PC-3 (cell line): Measurements from ENCODE around the gene KCNH1.

Experiments
- EZH2 ChIP-seq: fragments of 300-600 bp; sonication (generic); IDR thresholded peaks from one replicate; pipeline ENCODE4 v1.6.1; 2017; ENCODE audit warnings: antibody characterized with exemption, mild to moderate bottlenecking, low read length; ENCODE audit not compliant: unreplicated experiment
- EZH2phosphoT487 ChIP-seq: fragments of 300-600 bp; sonication (generic); IDR thresholded peaks from 2 replicates; pipeline ENCODE4 v1.6.1; 2018; ENCODE audit warnings: mild to moderate bottlenecking, antibody characterized with exemption, low read length, borderline replicate concordance
- TF ChIP-seq, protein P1 (sequence below): fragments of 300-600 bp; sonication (generic); conservative IDR thresholded peaks from 2 replicates; pipeline ENCODE4 v1.5.1; 2017; ENCODE audit warnings: antibody characterized with exemption, low read depth, mild to moderate bottlenecking, low read length

DNA sequence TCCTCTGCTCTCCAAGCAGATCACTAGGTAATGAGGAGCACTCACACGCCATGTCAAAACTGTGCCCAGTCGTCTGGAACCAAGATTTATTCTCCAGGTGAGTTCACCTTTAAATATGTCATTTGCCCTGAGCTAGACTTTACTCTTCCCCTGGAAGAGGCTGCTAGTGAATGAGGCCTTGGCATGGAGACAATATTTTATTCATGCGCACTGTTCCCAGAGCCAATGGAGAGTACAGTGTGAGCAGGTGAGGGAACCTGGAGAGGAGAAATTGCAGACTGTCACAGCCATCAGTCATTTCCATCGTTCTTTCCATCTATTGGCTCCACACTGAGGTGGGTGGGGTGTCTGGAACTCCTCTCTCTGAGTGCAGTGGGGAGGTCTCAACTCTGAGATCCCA is 333.6 kb downstream of the KCNH1 start:
- TF ChIP-seq, protein P1, sequence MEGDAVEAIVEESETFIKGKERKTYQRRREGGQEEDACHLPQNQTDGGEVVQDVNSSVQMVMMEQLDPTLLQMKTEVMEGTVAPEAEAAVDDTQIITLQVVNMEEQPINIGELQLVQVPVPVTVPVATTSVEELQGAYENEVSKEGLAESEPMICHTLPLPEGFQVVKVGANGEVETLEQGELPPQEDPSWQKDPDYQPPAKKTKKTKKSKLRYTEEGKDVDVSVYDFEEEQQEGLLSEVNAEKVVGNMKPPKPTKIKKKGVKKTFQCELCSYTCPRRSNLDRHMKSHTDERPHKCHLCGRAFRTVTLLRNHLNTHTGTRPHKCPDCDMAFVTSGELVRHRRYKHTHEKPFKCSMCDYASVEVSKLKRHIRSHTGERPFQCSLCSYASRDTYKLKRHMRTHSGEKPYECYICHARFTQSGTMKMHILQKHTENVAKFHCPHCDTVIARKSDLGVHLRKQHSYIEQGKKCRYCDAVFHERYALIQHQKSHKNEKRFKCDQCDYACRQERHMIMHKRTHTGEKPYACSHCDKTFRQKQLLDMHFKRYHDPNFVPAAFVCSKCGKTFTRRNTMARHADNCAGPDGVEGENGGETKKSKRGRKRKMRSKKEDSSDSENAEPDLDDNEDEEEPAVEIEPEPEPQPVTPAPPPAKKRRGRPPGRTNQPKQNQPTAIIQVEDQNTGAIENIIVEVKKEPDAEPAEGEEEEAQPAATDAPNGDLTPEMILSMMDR = no peak
- TF ChIP-seq EZH2 (no peak), EZH2phosphoT487 (no peak)
